K562 (cell line): ENCODE results near the gene FBN1. TPM values are rescaled to one million over a fixed set of nuclear protein-coding genes. Genes with fewer than 3 reads are reported as not detected.

ENCODE experiments used
- ATAC-seq: fragments of 200-7000 bp; cut with Tn5 transposase; 3 replicates; pipeline ENCODE4 v1.9.1; 2020; ENCODE audit warnings: moderate library complexity
- BruUV-seq: library from RNA; stranded (reverse); fragments of 400-500 nt; replicated peaks from 2 replicates; lab custom pipeline; 2021; lab: Mats Ljungman, UMichigan
- CTCF ChIA-PET: fragments of 300-600 bp; formaldehyde crosslinking; extraction: SDS; loops from one replicate; lab custom pipeline; 2021; ENCODE audit warnings: low intra/inter-chr PET ratio; lab: Yijun Ruan, JAX
- POLR2A ChIA-PET: fragments of 300-600, 350-650 bp; sonication (Branson Sonifier 250); formaldehyde crosslinking; extraction: SDS; loops from one replicate; lab custom pipeline; 2021; ENCODE audit warnings: antibody characterized with exemption, inconsistent platforms; lab: Yijun Ruan, JAX
- DNase-seq, 4 experiments: peaks; one replicate each; pipeline versions ENCODE4 v3.0.0 to v3.0.0-alpha.2; 2011 to 2018; ENCODE audit warnings: low spot score in 3 of 4, mixed read lengths in 3 of 4; ENCODE audit errors: extremely low read depth in 1 of 4
- FAIRE-seq: peaks from 2 replicates; lab custom pipeline; 2011; peaks lifted over from hg19 to GRCh38; lab: Jason Lieb, UNC
- H2AFZ ChIP-seq: 2 replicates; pipeline ENCODE4 v1.6.0; 2011; ENCODE audit warnings: low read depth, low read length, control low read depth, inconsistent platforms
- H3K27ac ChIP-seq: fragments of 200-600 bp; 3 replicates; pipeline ENCODE4 v1.8.0; 2011; ENCODE audit warnings: low read depth, mild to moderate bottlenecking, control low read depth, inconsistent platforms, low read length, moderate library complexity, mixed read lengths; ENCODE audit errors: extremely low read depth
- H3K27me3 ChIP-seq, 2 experiments: fragments of 300-600 bp in 1 of 2; 2 replicates in 1 of 2; 3 replicates in 1 of 2; pipeline versions ENCODE4 v1.6.0 to v1.8.0; 2011; ENCODE audit warnings: inconsistent platforms in 2 of 2, low read length in 2 of 2, mild to moderate bottlenecking in 1 of 2, mixed read lengths in 1 of 2, moderate library complexity in 1 of 2; ENCODE audit not compliant: control insufficient read depth in 2 of 2, insufficient read depth in 2 of 2
- H3K36me3 ChIP-seq: fragments of 300-600 bp; 3 replicates; pipeline ENCODE4 v1.8.0; 2011; ENCODE audit warnings: mild to moderate bottlenecking, low read length, inconsistent platforms; ENCODE audit not compliant: control insufficient read depth, insufficient read depth
- H3K4me1 ChIP-seq, 2 experiments: fragments of 200-600 bp in 1 of 2; replicated peaks in 1 of 2; 2 replicates in 1 of 2; 3 replicates in 1 of 2; pipeline versions ENCODE4 v1.5.1 to v1.8.0; 2011; ENCODE audit warnings: inconsistent platforms in 2 of 2, low read length in 2 of 2, mild to moderate bottlenecking in 1 of 2, mixed read lengths in 1 of 2, moderate library complexity in 1 of 2; ENCODE audit not compliant: control insufficient read depth in 2 of 2, insufficient read depth in 2 of 2
- H3K4me2 ChIP-seq: 2 replicates; pipeline ENCODE4 v1.6.1; 2011; ENCODE audit warnings: low read length, control low read depth, inconsistent platforms, mixed read lengths; ENCODE audit not compliant: insufficient read depth
- H3K4me3 ChIP-seq: fragments of 200-600 bp; sonication (generic), shearing (Covaris generic); 2 replicates; pipeline ENCODE4 v1.5.1; 2016; ENCODE audit warnings: control low read depth, inconsistent platforms
- H3K79me2 ChIP-seq: fragments of 200-600 bp; 3 replicates; pipeline ENCODE4 v1.8.0; 2011; ENCODE audit warnings: low read length, inconsistent platforms; ENCODE audit not compliant: control insufficient read depth, insufficient read depth
- H3K9ac ChIP-seq, 2 experiments: 2 replicates each; pipeline versions ENCODE4 v1.6.0 to v1.6.1; 2011; ENCODE audit warnings: low read depth in 2 of 2, low read length in 2 of 2, control low read depth in 1 of 2, inconsistent platforms in 1 of 2, mild to moderate bottlenecking in 1 of 2, mixed read lengths in 1 of 2; ENCODE audit not compliant: insufficient read depth in 1 of 2
- H3K9me1 ChIP-seq: one replicate; pipeline ENCODE4 v1.6.0; 2011; ENCODE audit warnings: inconsistent platforms, mild to moderate bottlenecking, low read length, moderate library complexity; ENCODE audit not compliant: control insufficient read depth, insufficient read depth
- H3K9me3 ChIP-seq: replicated peaks from 2 replicates; pipeline ENCODE4 v1.5.1; 2011; ENCODE audit warnings: low read depth, low read length, inconsistent platforms; ENCODE audit not compliant: control insufficient read depth, insufficient read depth
- H4K20me1 ChIP-seq: replicated peaks from 2 replicates; pipeline ENCODE4 v1.6.1; 2011; ENCODE audit warnings: low read length, inconsistent platforms, mixed read lengths; ENCODE audit not compliant: control insufficient read depth, insufficient read depth
- CTCF ChIP-seq, 3 experiments: IDR thresholded peaks in 2 of 3; conservative IDR thresholded peaks in 1 of 3; 2 replicates each; pipeline ENCODE4 v1.5.1; 2011 to 2012; ENCODE audit warnings: low read length in 3 of 3, mild to moderate bottlenecking in 3 of 3, control low read depth in 2 of 3, improper control_type of control experiment in 1 of 3, inconsistent platforms in 1 of 3, low read depth in 1 of 3, mixed read lengths in 1 of 3, moderate library complexity in 1 of 3; ENCODE audit not compliant: insufficient read depth in 2 of 3
- MXD1 ChIP-seq: fragments of 250-450 bp; sonication (Bioruptor Pico); IDR thresholded peaks from 2 replicates; pipeline ENCODE4 v1.8.0; 2021; ENCODE audit warnings: borderline replicate concordance, mild to moderate bottlenecking, moderate library complexity; ENCODE audit not compliant: poor library complexity, severe bottlenecking
- RAD21 ChIP-seq, 2 experiments: fragments of 250-450 bp in 1 of 2; fragments of 450-650 bp in 1 of 2; sonication (Bioruptor Pico) in 1 of 2; formaldehyde crosslinking in 1 of 2; IDR thresholded peaks in 1 of 2; conservative IDR thresholded peaks in 1 of 2; 2 replicates each; pipeline versions ENCODE4 v1.4.0 to v1.8.0; 2020 to 2022; ENCODE audit warnings: mild to moderate bottlenecking in 2 of 2, moderate library complexity in 1 of 2
- SMC3 ChIP-seq: conservative IDR thresholded peaks from 2 replicates; pipeline ENCODE4 v1.6.1; 2011; ENCODE audit warnings: low read depth, low read length, improper control_type of control experiment; ENCODE audit not compliant: insufficient read depth
- WGBS: fragments of 100-300 bp; shearing (Covaris generic); methylation state at CpG from one replicate; pipeline ENCODE4 v1.1.6; 2016; ENCODE audit warnings: low coverage, mixed read lengths; ENCODE audit not compliant: insufficient coverage; ENCODE audit errors: missing lambda C conversion rate; 5-methylcytosine and 5-hydroxymethylcytosine counted together
- in situ Hi-C: fragments of 300-500 bp; cut with MboI; formaldehyde crosslinking; loops from 4 replicates; pipeline ENCODE4 v1.15.0; 2018; ENCODE audit warnings: inconsistent platforms, mixed read lengths
- intact Hi-C: fragments of 100-400 bp; cut with micrococcal nuclease; formaldehyde crosslinking; loops from 2 replicates; pipeline ENCODE4 v1.14.2; 2022
- polyA plus RNA-seq, 8 experiments: library from polyadenylated mRNA; depleted of rRNA in 4 of 8; stranded (reverse) in 5 of 8; unstranded in 3 of 8; fragments of >200 nt; fragmentation: Nextera tagmentation in 2 of 8; fragmentation: Illumina TruSeq in 1 of 8; extraction: Ambion mirVana in 2 of 8; extraction: Trizol in 1 of 8; gene quantifications; 2 replicates each; pipeline versions ENCODE4 v1.2.1 to v1.2.3, GENCODE V29; 2011 to 2014; ENCODE audit warnings: inconsistent platforms in 1 of 8, missing spikeins in 1 of 8
- total RNA-seq, 7 experiments: library from RNA; depleted of rRNA in 6 of 7; stranded (reverse); fragments of >200 nt in 6 of 7; fragmentation: Illumina TruSeq in 2 of 7; extraction: Trizol in 2 of 7; gene quantifications; 2 replicates each; pipeline versions ENCODE4 v1.2.1 to v1.2.3, GENCODE V29; 2011 to 2021; ENCODE audit warnings: low replicate concordance in 1 of 7

FBN1 gene
- total and polyA plus RNA-seq, 9 of the 15 experiments (the other 6 are each of a cell fraction or from before 2014, with no cell fraction given) = 0.15 to 1.2 (median 0.60) TPM

- H3K79me2 ChIP-seq = no peaks in the 10 kb centered on the region
- no peaks in the 10 kb centered on the region for H4K20me1 ChIP-seq
- no peaks in the 10 kb centered on the region for H3K9me3 ChIP-seq
- no peak overlapping the region for H3K4me3 ChIP-seq
- 0 out of 2 replicates have a peak, but pooled peaks have one; percentile 24 for TF ChIP-seq SMC3
- no peak for TF ChIP-seq MXD1 (CRISPR knock-in tag)
- TF ChIP-seq RAD21 (CRISPR knock-in tag; conservative IDR thresholded peaks at IDR 0.05 in 1 of 2, IDR thresholded peaks at IDR 0.05 in 1 of 2) = peak in 1 of 2 experiments; percentile 48; a peak in 2 of 4 replicates
- peak; percentile 38 to 47 (median 41); a peak in 5 of 6 replicates for TF ChIP-seq CTCF (IDR thresholded peaks at IDR 0.05 in 2 of 3, conservative IDR thresholded peaks at IDR 0.05 in 1 of 3; ENCODE audit: insufficient read depth in 2 of 3, low read depth in 1 of 3, low read length in 3 of 3)
- ATAC-seq (peak; percentile 90), FAIRE-seq (peak; percentile 46), DNase-seq (peak in 2 of 4 experiments; percentile 15 to 34)
- H3K4me1 ChIP-seq = no peaks in the 10 kb centered on the region
- CTCF ChIA-PET = interaction anchor here (0.6 kb wide), 1 partner anchor 163 kb away, joined by 3 read pairs; no protein-coding TSS in a partner anchor
- H3K9me1 ChIP-seq = no peaks in the 10 kb centered on the region
- BruUV-seq = no TSS peak
- peak overlapping the region; percentile 62 for H2AFZ ChIP-seq
- intact Hi-C loops (loop anchor here (5.0 kb wide), 1 partner anchor 163 kb away; no protein-coding TSS in a partner anchor), in situ Hi-C loops (no loop called here)
- H3K27ac ChIP-seq = no peak overlapping the region
- H3K4me2 ChIP-seq = no peak overlapping the region; the same call in 1 of the 2 replicates
- H3K27me3 ChIP-seq = no peaks in the 10 kb centered on the region; a peak in 1 of 5 replicates
- H3K36me3 ChIP-seq = no peaks in the 10 kb centered on the region
- no peak overlapping the region for H3K9ac ChIP-seq
- WGBS = 15% methylated on average over 15 of the region's 15 CpGs
- POLR2A ChIA-PET = interaction anchor here (0.6 to 0.8 kb wide), 3 partner anchors 14 to 144 kb away, joined by 3 read pairs; no protein-coding TSS in a partner anchor
Measured at GRCh38 chr15:48520376-48521155, 124.9 kb downstream of the FBN1 start.
